PC-3 (cell line): ENCODE data around the gene PFN4. TPM values are rescaled to one million over a fixed set of nuclear protein-coding genes. Genes with fewer than 3 reads are reported as not detected.

Experiments
- ATAC-seq: fragments of 200-7000 bp; cut with Tn5 transposase; 2 replicates; pipeline ENCODE4 v1.9.1; 2020; ENCODE audit warnings: mild to moderate bottlenecking, moderate library complexity
- Bru-seq: library from RNA; stranded (reverse); fragments of 400-500 nt; gene quantifications from one replicate; lab custom pipeline; 2021; lab: Mats Ljungman, UMichigan
- BruChase-seq, 2 experiments: library from RNA; stranded (reverse); fragments of 400-500 nt; gene quantifications; one replicate each; lab custom pipeline; 2021; lab: Mats Ljungman, UMichigan
- BruUV-seq: library from RNA; stranded (reverse); fragments of 400-500 nt; replicated peaks from 2 replicates; lab custom pipeline; 2021; lab: Mats Ljungman, UMichigan
- CTCF ChIA-PET: fragments of 300-600 bp; sonication (Branson Sonifier 250); formaldehyde crosslinking; loops from one replicate; lab custom pipeline; 2022; ENCODE audit warnings: antibody characterized with exemption; lab: Charles Lee
- POLR2A ChIA-PET: fragments of 300-600 bp; sonication (Branson Sonifier 250); formaldehyde crosslinking; loops from one replicate; lab custom pipeline; 2022; ENCODE audit warnings: antibody characterized with exemption; ENCODE audit not compliant: unreplicated experiment; lab: Charles Lee
- DNase-seq: peaks from one replicate; pipeline ENCODE4 v3.0.0-alpha.2; 2015
- H2AFZ ChIP-seq: fragments of 300-600 bp; sonication (generic); 2 replicates; pipeline ENCODE4 v1.6.0; 2016; ENCODE audit warnings: antibody characterized with exemption, low read length
- H3F3A ChIP-seq: fragments of 300-600 bp; sonication (generic); one replicate; pipeline ENCODE4 v1.6.0; 2017; ENCODE audit warnings: antibody characterized with exemption, low read length, control low read depth, mild to moderate bottlenecking; ENCODE audit not compliant: unreplicated experiment
- H3K27ac ChIP-seq: fragments of 300-600 bp; sonication (generic); 2 replicates; pipeline ENCODE4 v1.5.1; 2016; ENCODE audit warnings: mild to moderate bottlenecking, low read length
- H3K27me3 ChIP-seq: fragments of 300-600 bp; sonication (generic); 2 replicates; pipeline ENCODE4 v1.6.1; 2016; ENCODE audit warnings: low read length, mixed read lengths
- H3K36me3 ChIP-seq: fragments of 300-600 bp; sonication (generic); 2 replicates; pipeline ENCODE4 v1.6.1; 2016; ENCODE audit warnings: low read depth, mixed run types, low read length, mixed read lengths
- H3K4me1 ChIP-seq: fragments of 300-600 bp; sonication (generic); 2 replicates; pipeline ENCODE4 v1.5.1; 2016; ENCODE audit warnings: low read length; ENCODE audit not compliant: insufficient read depth
- H3K4me2 ChIP-seq: fragments of 300-600 bp; sonication (generic); 2 replicates; pipeline ENCODE4 v1.6.0; 2016; ENCODE audit warnings: low read length
- H3K4me3 ChIP-seq: fragments of 300-600 bp; sonication (generic); 2 replicates; pipeline ENCODE4 v1.5.1; 2016; ENCODE audit warnings: mild to moderate bottlenecking, low read length, mixed read lengths
- H3K79me2 ChIP-seq: fragments of 300-600 bp; sonication (generic); 2 replicates; pipeline ENCODE4 v1.6.1; 2017; ENCODE audit warnings: low read length, mixed read lengths
- H3K9ac ChIP-seq: fragments of 300-600 bp; sonication (generic); 2 replicates; pipeline ENCODE4 v1.6.0; 2016; ENCODE audit warnings: mild to moderate bottlenecking, low read length
- H3K9me2 ChIP-seq: fragments of 300-600 bp; sonication (generic); replicated peaks from 2 replicates; pipeline ENCODE4 v1.6.1; 2016; ENCODE audit warnings: mixed run types, low read length, mixed read lengths
- H3K9me3 ChIP-seq: fragments of 300-600 bp; sonication (generic); 2 replicates; pipeline ENCODE4 v1.6.1; 2016; ENCODE audit warnings: low read length, mixed read lengths
- H4K20me1 ChIP-seq: fragments of 300-600 bp; sonication (generic); 2 replicates; pipeline ENCODE4 v1.6.1; 2016; ENCODE audit warnings: low read length, mixed read lengths
- EZH2 ChIP-seq: fragments of 300-600 bp; sonication (generic); IDR thresholded peaks from one replicate; pipeline ENCODE4 v1.6.1; 2017; ENCODE audit warnings: antibody characterized with exemption, mild to moderate bottlenecking, low read length; ENCODE audit not compliant: unreplicated experiment
- EZH2phosphoT487 ChIP-seq: fragments of 300-600 bp; sonication (generic); IDR thresholded peaks from 2 replicates; pipeline ENCODE4 v1.6.1; 2018; ENCODE audit warnings: mild to moderate bottlenecking, antibody characterized with exemption, low read length, borderline replicate concordance
- intact Hi-C: fragments of 100-400 bp; cut with micrococcal nuclease; formaldehyde crosslinking; loops from 2 replicates; pipeline ENCODE4 v1.9.0; 2023
- long read RNA-seq: library from polyadenylated mRNA; unstranded; transcript quantifications from one replicate; pipeline ENCODE4 v2.0.0, GENCODE V29; 2021; ENCODE audit not compliant: unreplicated experiment
- total RNA-seq: library from RNA; depleted of rRNA; stranded (reverse); fragments of >200 nt; gene quantifications from 2 replicates; pipeline ENCODE4 v1.2.3, GENCODE V29; 2014; rRNA removed
- TF ChIP-seq, protein P1 (sequence below): fragments of 300-600 bp; sonication (generic); conservative IDR thresholded peaks from 2 replicates; pipeline ENCODE4 v1.5.1; 2017; ENCODE audit warnings: antibody characterized with exemption, low read depth, mild to moderate bottlenecking, low read length

The PFN4 gene, protein sequence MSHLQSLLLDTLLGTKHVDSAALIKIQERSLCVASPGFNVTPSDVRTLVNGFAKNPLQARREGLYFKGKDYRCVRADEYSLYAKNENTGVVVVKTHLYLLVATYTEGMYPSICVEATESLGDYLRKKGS
- 0.44 and 2.3 TPM in 2 replicates for total RNA-seq
- Bru-seq, nascent RNA = percentile 48 among the genes with signal in this experiment
- percentile 26 among the genes with signal in this experiment for BruChase-seq, experiment 1, labeled RNA remaining after a 6-hour chase
- percentile 23 among the genes with signal in this experiment for BruChase-seq, experiment 2, labeled RNA remaining after a 2-hour chase
- long read RNA-seq, partial matches to known transcripts = 2 of 7 reads
- long read RNA-seq, other reads (novel, unspliced or antisense) = 2 of 7 reads

DNA sequence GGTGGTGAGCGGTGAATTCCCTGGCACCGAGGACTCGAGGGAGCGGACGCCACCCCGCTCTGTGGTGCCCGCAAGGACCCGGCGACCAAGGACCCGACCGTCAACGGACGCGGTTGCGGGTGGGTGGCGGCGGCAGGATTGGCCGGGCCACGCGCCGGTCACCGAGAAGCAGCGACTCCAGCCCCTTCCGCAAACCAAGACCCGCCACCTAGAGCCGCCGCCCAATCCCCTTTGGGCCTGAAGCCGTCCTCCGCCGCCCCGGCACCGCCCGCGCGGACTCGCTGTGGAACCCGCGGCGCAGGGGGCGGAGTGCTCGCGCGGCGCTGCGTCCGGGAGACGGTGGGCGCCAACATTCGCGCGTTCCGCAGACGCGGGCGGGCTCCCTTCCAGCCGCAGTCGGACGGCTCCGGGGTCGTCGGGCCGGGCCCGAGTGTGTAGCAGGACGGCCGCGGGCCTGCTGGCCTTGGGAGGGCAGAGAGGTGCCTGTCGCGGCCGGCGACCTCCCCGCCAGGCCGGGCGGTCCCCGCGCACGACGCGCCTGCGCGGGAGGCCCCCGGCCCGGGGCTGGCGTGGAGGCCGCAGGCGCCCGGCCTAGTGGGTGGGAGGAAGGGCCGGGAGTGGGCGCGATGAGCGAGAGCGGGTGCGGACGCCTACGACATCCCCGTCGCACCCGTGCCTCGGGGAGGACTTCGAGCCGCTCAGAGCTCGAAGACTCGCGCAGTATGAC, at the start of gene PFN4, which contains the start of gene FAM228B:
Gene PFN4, minus strand, starts transcription at position 140 of the 727 bp plus-strand sequence. CDS start 799 bp downstream, outside the sequence.
Gene FAM228B, plus strand, starts transcription at position 275 of the 727 bp plus-strand sequence. CDS start 893 bp downstream, outside the sequence.
- no peaks in the 10 kb centered on the region for H3K27me3 ChIP-seq
- no TSS peak for BruUV-seq
- H3F3A ChIP-seq = no peaks in the 10 kb centered on the region
- peaks cover 18% of the 10 kb centered on the region for H3K79me2 ChIP-seq
- peak within 1 kb of the TSS; percentile 23 for H3K27ac ChIP-seq
- CTCF ChIA-PET = interaction anchor here (0.6 kb wide), 1 partner anchor 28 kb away, joined by 6 read pairs; no protein-coding TSS in a partner anchor
- peak within 1 kb of the TSS; percentile 82 for H3K4me3 ChIP-seq
- intact Hi-C loops = no loop called here
- no peaks in the 10 kb centered on the region for H3K9me2 ChIP-seq
- peaks cover 19% of the 10 kb centered on the region for H3K4me1 ChIP-seq
- POLR2A ChIA-PET = interaction anchor here (0.6 to 1.1 kb wide), 2 partner anchors 18 to 39 kb away, joined by 4 to 5 read pairs; no protein-coding TSS in a partner anchor
- peak within 1 kb of the TSS; percentile 79 for H3K9ac ChIP-seq
- TF ChIP-seq EZH2 (no peak), EZH2phosphoT487 (no peak)
- TF ChIP-seq, protein P1, sequence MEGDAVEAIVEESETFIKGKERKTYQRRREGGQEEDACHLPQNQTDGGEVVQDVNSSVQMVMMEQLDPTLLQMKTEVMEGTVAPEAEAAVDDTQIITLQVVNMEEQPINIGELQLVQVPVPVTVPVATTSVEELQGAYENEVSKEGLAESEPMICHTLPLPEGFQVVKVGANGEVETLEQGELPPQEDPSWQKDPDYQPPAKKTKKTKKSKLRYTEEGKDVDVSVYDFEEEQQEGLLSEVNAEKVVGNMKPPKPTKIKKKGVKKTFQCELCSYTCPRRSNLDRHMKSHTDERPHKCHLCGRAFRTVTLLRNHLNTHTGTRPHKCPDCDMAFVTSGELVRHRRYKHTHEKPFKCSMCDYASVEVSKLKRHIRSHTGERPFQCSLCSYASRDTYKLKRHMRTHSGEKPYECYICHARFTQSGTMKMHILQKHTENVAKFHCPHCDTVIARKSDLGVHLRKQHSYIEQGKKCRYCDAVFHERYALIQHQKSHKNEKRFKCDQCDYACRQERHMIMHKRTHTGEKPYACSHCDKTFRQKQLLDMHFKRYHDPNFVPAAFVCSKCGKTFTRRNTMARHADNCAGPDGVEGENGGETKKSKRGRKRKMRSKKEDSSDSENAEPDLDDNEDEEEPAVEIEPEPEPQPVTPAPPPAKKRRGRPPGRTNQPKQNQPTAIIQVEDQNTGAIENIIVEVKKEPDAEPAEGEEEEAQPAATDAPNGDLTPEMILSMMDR = no peak
- peak within 1 kb of the TSS; percentile 85 for H3K4me2 ChIP-seq
- H2AFZ ChIP-seq = peak within 1 kb of the TSS; percentile 96
- no peaks in the 10 kb centered on the region for H4K20me1 ChIP-seq
- H3K9me3 ChIP-seq = no peaks in the 10 kb centered on the region
- DNase-seq (peak; percentile 84), ATAC-seq (peak; percentile 96)
- H3K36me3 ChIP-seq = no peaks in the 10 kb centered on the region

DNA sequence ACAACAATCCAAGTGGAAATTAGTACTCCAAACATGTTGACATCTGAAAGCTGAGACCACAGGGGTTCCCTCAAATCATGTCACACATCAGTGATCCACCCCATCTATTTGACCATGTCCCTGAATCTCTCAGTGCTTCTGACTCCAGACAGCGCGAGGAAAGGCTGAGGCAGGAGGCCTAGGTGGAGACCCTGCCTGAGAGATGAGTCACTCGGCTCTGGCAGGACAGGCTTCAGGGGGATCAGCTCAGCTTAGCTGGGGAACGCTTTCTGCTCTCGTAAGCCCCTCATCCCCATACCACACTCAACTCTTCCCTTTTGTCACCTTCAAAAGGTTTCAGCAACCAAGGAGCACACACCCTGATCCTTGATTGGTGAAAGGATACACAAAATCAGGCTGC, 45.9 kb upstream of the PFN4 start:
- no peaks in the 10 kb centered on the region for H3K9me3 ChIP-seq
- POLR2A ChIA-PET = no interaction called here
- intact Hi-C loops = no loop called here

More for the DNA sequence above, 45.9 kb upstream of the PFN4 start:
- no peak overlapping the region for H2AFZ ChIP-seq
- no peaks in the 10 kb centered on the region for H3K9me2 ChIP-seq
- TF ChIP-seq EZH2phosphoT487 = no peak
- TF ChIP-seq, protein P1 = no peak
- no peak for TF ChIP-seq EZH2
- no peaks in the 10 kb centered on the region for H3K36me3 ChIP-seq
- no peaks in the 10 kb centered on the region for H3K79me2 ChIP-seq
- no peaks in the 10 kb centered on the region for H3F3A ChIP-seq
- no peaks in the 10 kb centered on the region for H4K20me1 ChIP-seq
- no peak for DNase-seq
- H3K27me3 ChIP-seq = no peaks in the 10 kb centered on the region
- no peak for ATAC-seq
- no TSS peak for BruUV-seq
- no peak overlapping the region for H3K9ac ChIP-seq
- CTCF ChIA-PET = no interaction called here
- H3K4me2 ChIP-seq = no peak overlapping the region
- no peak overlapping the region for H3K27ac ChIP-seq
- H3K4me1 ChIP-seq = no peaks in the 10 kb centered on the region
- H3K4me3 ChIP-seq = no peak overlapping the region
